HCT116 (cell line): ENCODE results near the gene MORN5. TPM values are rescaled to one million over a fixed set of nuclear protein-coding genes. Genes with fewer than 3 reads are reported as not detected.

Experiments used
- ATAC-seq: fragments of 200-7000 bp; cut with Tn5 transposase; 2 replicates; pipeline ENCODE4 v1.9.1; 2020; ENCODE audit warnings: mild to moderate bottlenecking, moderate library complexity
- BruUV-seq: library from RNA; stranded (reverse); fragments of 400-500 nt; replicated peaks from 2 replicates; lab custom pipeline; 2021; lab: Mats Ljungman, UMichigan
- CTCF ChIA-PET: fragments of 300-600 bp; sonication (Branson Sonifier 250); formaldehyde crosslinking; loops from one replicate; lab custom pipeline; 2021; ENCODE audit warnings: antibody characterized with exemption; lab: Charles Lee
- POLR2A ChIA-PET: fragments of 300-600, 350-600 bp; sonication (Branson Sonifier 250); formaldehyde crosslinking; loops from one replicate; lab custom pipeline; 2021; ENCODE audit warnings: antibody characterized with exemption; lab: Charles Lee
- RAD21 ChIA-PET, 2 experiments: fragments of 300-600 bp; sonication (Branson Sonifier 250); formaldehyde crosslinking; loops; one replicate each; lab custom pipeline; 2023; ENCODE audit warnings: low total read pairs in 2 of 2; ENCODE audit not compliant: uncharacterized antibody in 2 of 2, unreplicated experiment in 2 of 2, low non-redundant PET in 1 of 2; lab: Charles Lee
- DNase-seq: peaks from one replicate; pipeline ENCODE4 v3.0.0-alpha.2; 2010; ENCODE audit warnings: low read depth, low spot score
- H2AFZ ChIP-seq: fragments of 200-600 bp; shearing (Covaris generic), sonication (generic); 2 replicates; pipeline ENCODE4 v1.6.1; 2017; ENCODE audit warnings: low read depth, mixed run types, mixed read lengths, antibody characterized with exemption, low read length; ENCODE audit not compliant: poor library complexity, severe bottlenecking
- H3K27ac ChIP-seq: 2 replicates; pipeline ENCODE4 v1.5.1; 2012; ENCODE audit warnings: low read depth, low read length
- H3K27me3 ChIP-seq: fragments of 200-600 bp; sonication (generic); 2 replicates; pipeline ENCODE4 v1.6.1; 2016; ENCODE audit warnings: mixed run types, low read length, mixed read lengths; ENCODE audit not compliant: insufficient read depth
- H3K36me3 ChIP-seq, 2 experiments: fragments of 200-500 bp in 1 of 2; fragments of 200-600 bp in 1 of 2; sonication (Bioruptor generic) in 1 of 2; sonication (generic) in 1 of 2; 2 replicates each; pipeline versions ENCODE4 v1.5.1 to v1.6.1; 2014 to 2016; ENCODE audit warnings: low read length in 2 of 2, inconsistent platforms in 1 of 2, mixed read lengths in 1 of 2, mixed run types in 1 of 2; ENCODE audit not compliant: insufficient read depth in 2 of 2, control insufficient read depth in 1 of 2
- H3K4me1 ChIP-seq, 2 experiments: fragments of 200-600 bp in 1 of 2; sonication (generic) in 1 of 2; 2 replicates each; pipeline versions ENCODE4 v1.5.1 to v1.6.1; 2012 to 2017; ENCODE audit warnings: low read length in 2 of 2, inconsistent platforms in 1 of 2, mild to moderate bottlenecking in 1 of 2, mixed read lengths in 1 of 2, mixed run types in 1 of 2, moderate library complexity in 1 of 2; ENCODE audit not compliant: insufficient read depth in 2 of 2, control insufficient read depth in 1 of 2
- H3K4me2 ChIP-seq: fragments of 200-600 bp; sonication (generic); 2 replicates; pipeline ENCODE4 v1.6.1; 2017; ENCODE audit warnings: mixed run types, low read length, mixed read lengths
- H3K4me3 ChIP-seq, 2 experiments: fragments of 200-600 bp in 1 of 2; sonication (generic) in 1 of 2; replicated peaks in 1 of 2; 2 replicates each; pipeline ENCODE4 v1.5.1; 2011 to 2016; ENCODE audit warnings: low read length in 2 of 2, control low read depth in 1 of 2, low read depth in 1 of 2, mild to moderate bottlenecking in 1 of 2, mixed read lengths in 1 of 2, mixed run types in 1 of 2
- H3K79me2 ChIP-seq: fragments of 200-600 bp; sonication (generic); 2 replicates; pipeline ENCODE4 v1.6.1; 2017; ENCODE audit warnings: mild to moderate bottlenecking, mixed run types, low read length, moderate library complexity, mixed read lengths; ENCODE audit not compliant: insufficient read depth
- H3K9ac ChIP-seq: fragments of 200-600 bp; sonication (generic); 2 replicates; pipeline ENCODE4 v1.6.1; 2016; ENCODE audit warnings: low read length, mixed read lengths
- H3K9me2 ChIP-seq: fragments of 200-600 bp; sonication (generic), shearing (Covaris generic); 2 replicates; pipeline ENCODE4 v1.6.1; 2017; ENCODE audit warnings: mixed run types, mild to moderate bottlenecking, moderate library complexity; ENCODE audit not compliant: insufficient read depth
- H3K9me3 ChIP-seq, 2 experiments: fragments of 200-500 bp in 1 of 2; fragments of 200-600 bp in 1 of 2; sonication (Bioruptor generic) in 1 of 2; sonication (generic) in 1 of 2; 2 replicates each; pipeline ENCODE4 v1.6.1; 2014 to 2017; ENCODE audit warnings: low read length in 2 of 2, mixed read lengths in 2 of 2, inconsistent platforms in 1 of 2, low read depth in 1 of 2, mild to moderate bottlenecking in 1 of 2, mixed run types in 1 of 2, moderate library complexity in 1 of 2; ENCODE audit not compliant: control insufficient read depth in 1 of 2, insufficient read depth in 1 of 2
- H4K20me1 ChIP-seq: fragments of 200-600 bp; sonication (generic), shearing (Covaris generic); 2 replicates; pipeline ENCODE4 v1.6.1; 2017; ENCODE audit warnings: mixed run types, mild to moderate bottlenecking, moderate library complexity; ENCODE audit not compliant: insufficient read depth
- ELF1 ChIP-seq: IDR thresholded peaks from 2 replicates; pipeline ENCODE4 v1.6.1; 2012; ENCODE audit warnings: low read depth, borderline replicate concordance
- EZH2phosphoT487 ChIP-seq: fragments of 200-600 bp; IDR thresholded peaks from 2 replicates; pipeline ENCODE4 v1.6.1; 2018; ENCODE audit warnings: antibody characterized with exemption, borderline replicate concordance
- SIN3A ChIP-seq: IDR thresholded peaks from 2 replicates; pipeline ENCODE4 v1.6.1; 2012; ENCODE audit warnings: low read depth
- SRF ChIP-seq: IDR thresholded peaks from 2 replicates; pipeline ENCODE4 v1.6.1; 2012; ENCODE audit warnings: low read depth
- ZFX ChIP-seq: fragments of 450-650 bp; IDR thresholded peaks from 2 replicates; pipeline ENCODE4 v1.6.1; 2017
- intact Hi-C: fragments of 100-400 bp; cut with micrococcal nuclease; formaldehyde crosslinking; loops from 2 replicates; pipeline ENCODE4 v1.10.0; 2022
- total RNA-seq: library from RNA; stranded (reverse); gene quantifications from one replicate; pipeline ENCODE4 v1.2.1, GENCODE V29; 2021; ENCODE audit not compliant: unreplicated experiment

Gene MORN5
- total RNA-seq, 1 experiment from 2014 or later: not detected

GRCh38 chr9:122159026-122159924 is at the start of gene MORN5, which contains the start of gene NDUFA8 (continued):
- TF ChIP-seq EZH2phosphoT487 (no peak), ELF1 (no peak), ZFX (peak; percentile 91), SIN3A (peak; percentile 9; the same call in 1 of the 2 replicates)

GRCh38 chr9:122110100-122110833 is 49.4 kb upstream of the MORN5 start:
- RAD21 ChIA-PET: no interaction called here
- no peak overlapping the region for H3K27ac ChIP-seq
- H3K9me2 ChIP-seq: no peaks in the 10 kb centered on the region
- no peaks in the 10 kb centered on the region for H3K9me3 ChIP-seq
- intact Hi-C loops: no loop called here
- no peak overlapping the region for H3K9ac ChIP-seq
- no peaks in the 10 kb centered on the region for H4K20me1 ChIP-seq
- no peak overlapping the region for H2AFZ ChIP-seq
- no peak overlapping the region for H3K4me2 ChIP-seq
- POLR2A ChIA-PET: no interaction called here
- ATAC-seq (no peak), DNase-seq (no peak)
- H3K36me3 ChIP-seq: no peaks in the 10 kb centered on the region
- TF ChIP-seq SRF: no peak
- H3K79me2 ChIP-seq: no peaks in the 10 kb centered on the region
- no TSS peak for BruUV-seq
- H3K4me3 ChIP-seq: no peak overlapping the region
- CTCF ChIA-PET: interaction anchor here (0.6 to 1.1 kb wide), 2 partner anchors 11 to 56 kb away, joined by 3 read pairs; no protein-coding TSS in a partner anchor
- H3K4me1 ChIP-seq: no peaks in the 10 kb centered on the region
- H3K27me3 ChIP-seq: peaks cover 2% of the 10 kb centered on the region
